Astrocyte (in vitro differentiated cells and primary cell): ENCODE measurements around the gene SELENOK. TPM values are rescaled to one million over a fixed set of nuclear protein-coding genes. Genes with fewer than 3 reads are reported as not detected.

Source experiments
- DNase-seq: peaks from one replicate; pipeline ENCODE4 v3.0.0-alpha.2; 2010; ENCODE audit warnings: low read depth
- FAIRE-seq: peaks from 2 replicates; lab custom pipeline; 2011; peaks lifted over from hg19 to GRCh38; lab: Jason Lieb, UNC
- H2AFZ ChIP-seq: 2 replicates; pipeline ENCODE4 v1.6.0; 2012; ENCODE audit warnings: low read depth, low read length, inconsistent platforms
- H3K27ac ChIP-seq: 2 replicates; pipeline ENCODE4 v1.5.1; 2011; ENCODE audit warnings: low read depth, low read length, inconsistent platforms
- H3K27me3 ChIP-seq: 2 replicates; pipeline ENCODE4 v1.6.0; 2011; ENCODE audit warnings: low read length, inconsistent platforms; ENCODE audit not compliant: insufficient read depth
- H3K36me3 ChIP-seq: 2 replicates; pipeline ENCODE4 v1.5.1; 2011; ENCODE audit warnings: low read length, inconsistent platforms; ENCODE audit not compliant: insufficient read depth
- H3K4me1 ChIP-seq: 2 replicates; pipeline ENCODE4 v1.5.1; 2011; ENCODE audit warnings: low read length, inconsistent platforms; ENCODE audit not compliant: insufficient read depth
- H3K4me2 ChIP-seq: 2 replicates; pipeline ENCODE4 v1.6.0; 2012; ENCODE audit warnings: low read length, inconsistent platforms
- H3K4me3 ChIP-seq: 2 replicates; pipeline ENCODE4 v1.5.1; 2011; ENCODE audit warnings: low read depth, mild to moderate bottlenecking, low read length, inconsistent platforms; ENCODE audit not compliant: insufficient read depth
- H3K79me2 ChIP-seq: 2 replicates; pipeline ENCODE4 v1.6.0; 2012; ENCODE audit warnings: mild to moderate bottlenecking, low read length, inconsistent platforms; ENCODE audit not compliant: insufficient read depth
- H3K9ac ChIP-seq: 2 replicates; pipeline ENCODE4 v1.6.0; 2012; ENCODE audit warnings: mild to moderate bottlenecking, low read length, inconsistent platforms
- H3K9me3 ChIP-seq: 2 replicates; pipeline ENCODE4 v1.5.1; 2012; ENCODE audit warnings: low read depth, mild to moderate bottlenecking, low read length, inconsistent platforms; ENCODE audit not compliant: insufficient read depth
- H4K20me1 ChIP-seq: 2 replicates; pipeline ENCODE4 v1.6.0; 2012; ENCODE audit warnings: low read length, inconsistent platforms; ENCODE audit not compliant: insufficient read depth
- H3K27ac Mint-ChIP-seq: one replicate; pipeline ENCODE4 v1.8.0; 2021; ENCODE audit warnings: mild to moderate bottlenecking, mixed read lengths; ENCODE audit not compliant: unreplicated experiment
- H3K27me3 Mint-ChIP-seq: one replicate; pipeline ENCODE4 v1.8.0; 2021; ENCODE audit warnings: low read depth, mixed read lengths; ENCODE audit not compliant: unreplicated experiment
- H3K36me3 Mint-ChIP-seq: one replicate; pipeline ENCODE4 v1.8.0; 2021; ENCODE audit warnings: low read depth, mixed read lengths; ENCODE audit not compliant: unreplicated experiment
- H3K4me1 Mint-ChIP-seq: one replicate; pipeline ENCODE4 v1.8.0; 2021; ENCODE audit warnings: low read depth, mixed read lengths; ENCODE audit not compliant: unreplicated experiment
- H3K4me3 Mint-ChIP-seq: one replicate; pipeline ENCODE4 v1.8.0; 2021; ENCODE audit warnings: mild to moderate bottlenecking, moderate library complexity, mixed read lengths; ENCODE audit not compliant: unreplicated experiment
- H3K9me3 Mint-ChIP-seq: one replicate; pipeline ENCODE4 v1.8.0; 2021; ENCODE audit warnings: mild to moderate bottlenecking, mixed read lengths; ENCODE audit not compliant: unreplicated experiment
- CTCF ChIP-seq: IDR thresholded peaks from 2 replicates; pipeline ENCODE4 v1.5.1; 2011; ENCODE audit warnings: low read depth, mild to moderate bottlenecking, inconsistent platforms, low read length, moderate library complexity; ENCODE audit not compliant: insufficient read depth
- EZH2 ChIP-seq: IDR thresholded peaks from 2 replicates; pipeline ENCODE4 v1.6.1; 2012; ENCODE audit warnings: mild to moderate bottlenecking, low read length, inconsistent platforms; ENCODE audit not compliant: insufficient read depth
- total RNA-seq: library from RNA; stranded (reverse); gene quantifications from 2 replicates; pipeline ENCODE4 v1.2.1, GENCODE V29; 2021

SELENOK gene
- total RNA-seq, 1 donor from 2014 or later: 43.7 TPM

DNA sequence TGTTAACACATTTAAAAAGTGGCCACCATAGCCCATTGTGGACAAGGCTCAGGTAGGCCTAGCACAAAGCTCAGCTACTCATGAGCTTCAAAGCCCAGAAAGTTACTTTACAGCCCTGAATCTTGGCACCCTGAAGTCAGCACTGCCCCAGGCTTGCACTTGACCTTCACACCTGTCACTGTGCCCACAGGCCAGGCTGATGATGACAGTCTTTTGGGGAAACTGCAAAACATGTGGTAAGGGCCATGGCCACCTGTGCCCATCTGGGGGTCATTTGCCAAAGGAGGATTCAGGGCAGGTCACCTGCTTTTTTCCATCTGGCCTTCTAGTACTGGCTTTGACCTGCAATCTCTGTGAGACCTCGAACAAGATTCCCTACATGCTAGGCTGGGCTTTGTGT is 56.4 kb downstream of the SELENOK start:
- FAIRE-seq (no peak), DNase-seq (no peak)
- Mint-ChIP-seq H3K27ac (no peak overlapping the region), H3K27me3 (peaks cover 5% of the 10 kb centered on the region), H3K4me3 (no peak overlapping the region), H3K9me3 (no peaks in the 10 kb centered on the region), H3K4me1 (no peaks in the 10 kb centered on the region), H3K36me3 (no peaks in the 10 kb centered on the region)
- Histone ChIP-seq H3K27me3 (no peaks in the 10 kb centered on the region), H3K4me3 (no peak overlapping the region), H3K79me2 (no peaks in the 10 kb centered on the region), H3K27ac (no peak overlapping the region), H4K20me1 (no peaks in the 10 kb centered on the region), H3K4me1 (no peaks in the 10 kb centered on the region), H3K9me3 (no peaks in the 10 kb centered on the region), H3K9ac (no peak overlapping the region), H3K4me2 (no peak overlapping the region), H3K36me3 (no peaks in the 10 kb centered on the region), H2AFZ (no peak overlapping the region)
- TF ChIP-seq EZH2 (no peak), CTCF (no peak)

- Histone ChIP-seq H3K4me3 (no peak overlapping the region), H3K9ac (no peak overlapping the region), H3K4me1 (no peaks in the 10 kb centered on the region), H3K36me3 (no peaks in the 10 kb centered on the region), H3K4me2 (no peak overlapping the region), H3K79me2 (no peaks in the 10 kb centered on the region), H2AFZ (no peak overlapping the region), H3K27ac (no peak overlapping the region), H3K9me3 (no peaks in the 10 kb centered on the region), H4K20me1 (no peaks in the 10 kb centered on the region), H3K27me3 (no peaks in the 10 kb centered on the region)
- no peaks in the 10 kb centered on the region for H3K4me1 Mint-ChIP-seq
- no peak overlapping the region for H3K4me3 Mint-ChIP-seq
- H3K27ac Mint-ChIP-seq: no peak overlapping the region
- DNase-seq (no peak), FAIRE-seq (no peak)
- H3K36me3 Mint-ChIP-seq: no peaks in the 10 kb centered on the region
- peaks cover 5% of the 10 kb centered on the region for H3K27me3 Mint-ChIP-seq
- no peaks in the 10 kb centered on the region for H3K9me3 Mint-ChIP-seq
- TF ChIP-seq EZH2: no peak
- TF ChIP-seq CTCF: no peak
Measured at GRCh38 chr3:53834429-53835095, 57.1 kb downstream of the SELENOK start.

Other genes with a start within 250 kb of the SELENOK start
- gene CHDH, start 45.4 kb downstream of the SELENOK start, total RNA-seq: 0.22 and 0.48 TPM in 2 replicates
- 0.16 TPM in 1 of 2 replicates, not detected in the other for gene IL17RB, start 45.3 kb downstream of the SELENOK start, total RNA-seq
- 43.6 and 52.1 TPM in 2 replicates for gene ACTR8, start 9.7 kb downstream of the SELENOK start, total RNA-seq
- 0.34 and 0.70 TPM in 2 replicates for gene CACNA2D3, start 230.7 kb upstream of the SELENOK start, total RNA-seq